NOMO-1 (cell line): ENCODE results near the gene TLCD4.
"Not testable (repeated sequence)": the region's sequence is repeated elsewhere in the genome, so short reads cannot be mapped to it uniquely, and the experiment has no call there.

Experiments
- DNase-seq, 2 experiments: peaks; one replicate each; lab custom pipeline; 2025; ENCODE audit not compliant: unreplicated experiment in 2 of 2; lab: John Stamatoyannopoulos, UW

The TLCD4 gene, protein sequence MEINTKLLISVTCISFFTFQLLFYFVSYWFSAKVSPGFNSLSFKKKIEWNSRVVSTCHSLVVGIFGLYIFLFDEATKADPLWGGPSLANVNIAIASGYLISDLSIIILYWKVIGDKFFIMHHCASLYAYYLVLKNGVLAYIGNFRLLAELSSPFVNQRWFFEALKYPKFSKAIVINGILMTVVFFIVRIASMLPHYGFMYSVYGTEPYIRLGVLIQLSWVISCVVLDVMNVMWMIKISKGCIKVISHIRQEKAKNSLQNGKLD

GRCh38 chr1:95117207-95118066 is at the start of gene TLCD4:
TSS of gene TLCD4 (plus strand) at chr1:95117355. CDS start at chr1:95143902, 26,547 bp downstream.
- no peak for DNase-seq

DNA sequence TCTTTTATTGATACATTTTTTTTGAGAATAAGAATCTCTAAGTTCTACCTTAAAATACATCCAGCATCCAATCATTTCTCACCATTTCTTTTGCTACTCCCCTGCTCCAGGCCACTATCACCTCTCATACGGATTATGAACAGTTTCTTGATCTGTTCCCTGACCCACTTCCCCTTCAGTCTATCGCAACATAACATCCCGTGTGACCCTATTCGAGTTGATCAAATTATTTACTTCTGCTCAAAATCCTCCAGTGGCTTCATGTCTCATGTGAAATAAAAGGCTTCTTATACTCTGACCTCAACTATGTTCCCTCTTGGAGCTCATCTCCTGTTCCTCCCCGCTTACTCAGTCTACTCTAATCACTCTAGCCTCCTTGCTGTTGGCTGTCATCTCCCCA is 49.6 kb upstream of the TLCD4 start:
- no peak for DNase-seq

DNA sequence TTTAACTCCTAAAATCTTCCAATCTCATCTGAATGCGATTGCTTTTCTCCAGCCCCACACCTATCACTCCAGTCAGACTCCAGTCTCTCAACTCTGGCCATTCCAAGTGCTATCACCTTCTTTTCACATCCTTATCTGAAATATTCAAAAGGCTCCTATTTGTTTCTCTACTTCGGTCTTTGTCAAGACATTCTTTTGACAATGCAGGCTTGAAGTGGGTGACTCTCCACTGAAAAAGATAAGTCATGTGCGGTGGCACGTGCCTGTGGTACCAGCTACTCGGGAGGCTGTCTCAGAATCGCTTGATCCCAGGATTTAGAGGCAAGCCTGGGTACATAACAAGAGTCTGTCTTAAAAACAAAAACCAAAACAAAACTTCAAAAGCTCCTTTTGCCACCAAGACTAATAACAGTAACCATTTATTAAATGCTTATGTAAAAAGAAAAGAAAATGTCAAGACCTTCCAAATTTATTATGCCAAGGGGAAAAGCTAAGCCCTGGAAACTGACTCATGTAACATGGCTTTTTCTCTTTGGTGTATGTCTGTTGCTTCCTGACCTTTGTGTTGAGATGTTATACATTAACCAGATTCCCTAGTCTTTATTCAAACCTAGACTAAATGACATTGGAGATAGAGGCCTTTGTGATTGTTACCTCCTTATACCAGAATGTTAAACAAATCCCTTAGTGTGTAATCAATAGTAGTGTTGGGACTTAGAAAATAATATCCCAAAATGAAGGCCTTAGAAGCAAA is 48.0 kb upstream of the TLCD4 start:
- no peak for DNase-seq

DNA sequence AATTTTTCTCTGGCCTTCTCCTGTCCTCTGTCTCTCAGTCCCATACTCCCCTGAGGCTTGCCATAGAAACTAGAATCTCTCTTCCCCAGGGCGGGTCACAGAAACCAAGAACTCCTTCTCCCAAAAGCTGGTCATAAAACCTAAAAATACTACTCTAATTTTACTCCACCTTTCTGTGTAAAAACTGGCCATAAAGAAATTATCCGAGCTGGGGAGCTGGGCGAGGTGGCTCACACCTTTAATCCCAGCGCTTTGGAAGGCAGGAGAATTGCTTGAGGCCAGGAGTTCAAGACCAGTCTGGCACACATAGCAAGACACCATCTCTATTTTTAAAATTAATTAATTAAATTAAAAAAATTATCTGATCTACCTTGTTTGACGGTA is 47.5 kb upstream of the TLCD4 start:
- DNase-seq, result no peak

DNA sequence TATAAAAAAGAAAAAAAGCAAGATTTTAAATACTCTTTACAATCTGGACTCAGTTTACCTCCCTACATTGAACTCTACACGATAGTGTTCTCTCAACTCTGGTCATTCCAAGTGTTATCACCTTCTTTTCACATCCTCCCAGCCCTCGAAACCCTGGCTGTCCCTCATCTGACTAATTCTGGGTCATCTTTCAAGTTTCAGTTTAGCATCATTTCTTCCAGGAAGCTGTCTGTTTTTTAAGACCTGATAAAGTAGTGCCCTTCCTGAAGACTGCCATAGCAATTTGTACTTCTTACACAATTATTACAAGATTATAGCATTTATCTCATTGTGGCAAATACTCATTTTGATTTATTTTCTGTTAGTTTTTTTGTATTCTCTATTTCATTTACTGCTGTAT is 45.6 kb upstream of the TLCD4 start:
- no peak for DNase-seq

GRCh38 chr1:95072117-95072516 is 45.0 kb upstream of the TLCD4 start:
- no peak for DNase-seq

- DNase-seq, result peak; percentile 87 to 90
Measured at GRCh38 chr1:95072532-95073419, 44.4 kb upstream of the TLCD4 start, which contains the start of gene ALG14. TSS of gene ALG14 (minus strand) at chr1:95072951. CDS start at chr1:95072898, 53 bp downstream.

- DNase-seq, result no peak
Measured at GRCh38 chr1:95073446-95073845, 43.7 kb upstream of the TLCD4 start.

- no peak for DNase-seq
Measured at GRCh38 chr1:95076034-95076433, 41.1 kb upstream of the TLCD4 start.

DNA sequence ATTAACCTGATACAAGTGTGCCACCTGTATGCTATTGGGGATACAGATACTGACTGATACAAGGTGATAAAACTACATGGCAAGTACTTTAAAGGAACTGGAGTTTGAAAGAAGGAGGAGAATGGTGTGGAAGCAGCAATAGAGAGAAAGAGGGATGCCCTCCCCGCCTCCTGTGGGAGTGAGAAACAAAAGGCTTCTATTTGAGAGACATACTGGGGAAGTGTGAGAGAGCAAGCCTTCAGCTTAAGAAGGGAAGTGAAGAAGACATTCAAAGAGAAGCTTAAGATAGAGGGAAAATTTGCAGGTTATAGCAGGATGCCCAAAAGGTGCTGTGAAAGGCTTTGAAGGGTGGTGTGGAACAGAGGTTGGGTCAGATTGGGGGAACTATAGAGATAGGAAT is 36.7 kb upstream of the TLCD4 start:
- no peak for DNase-seq

DNA sequence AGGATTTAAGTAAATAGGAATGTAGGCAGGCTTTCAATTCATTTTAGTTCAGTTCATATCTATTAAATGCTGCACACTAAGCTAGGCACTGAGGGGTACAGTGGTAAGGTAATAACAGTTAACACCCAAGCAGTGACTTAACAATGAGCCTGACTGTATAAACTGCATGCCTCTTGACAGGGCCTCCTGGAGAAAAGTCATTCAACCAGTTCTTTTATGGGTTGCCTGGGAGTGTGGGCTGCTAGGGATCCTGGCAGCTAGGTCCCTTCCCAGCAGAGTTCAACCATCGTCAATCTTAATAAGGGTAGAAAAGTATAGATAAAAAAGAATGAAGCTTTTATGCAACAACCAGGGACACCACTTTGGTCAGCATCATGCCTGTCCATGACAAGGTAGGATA is 36.3 kb upstream of the TLCD4 start:
- DNase-seq, result no peak

- peak in 1 of 2 experiments; percentile 13 for DNase-seq
Measured at GRCh38 chr1:95084317-95085176, 32.6 kb upstream of the TLCD4 start.

DNA sequence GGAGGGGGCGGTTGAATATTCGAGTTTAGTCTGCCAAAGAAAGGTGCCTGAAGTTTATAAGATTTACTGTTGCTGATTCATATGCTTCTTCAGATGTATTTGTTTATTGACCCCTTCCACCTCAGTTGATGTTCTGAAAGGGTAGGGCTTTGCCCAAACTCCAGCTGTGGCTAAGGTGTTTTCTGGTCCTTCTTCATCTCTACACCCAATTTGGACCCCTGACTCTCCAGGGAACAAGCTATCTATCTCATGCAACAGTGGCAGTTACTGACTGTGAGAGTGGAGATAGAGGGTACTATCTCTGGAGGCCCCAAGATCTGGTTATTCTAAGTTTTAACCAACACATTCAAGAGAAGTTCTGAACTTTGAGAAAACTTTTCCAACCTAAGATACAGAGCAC is 31.8 kb upstream of the TLCD4 start:
- no peak for DNase-seq

GRCh38 chr1:95086949-95087533 is 30.1 kb upstream of the TLCD4 start:
- peak in 1 of 2 experiments; percentile 21 for DNase-seq

DNA sequence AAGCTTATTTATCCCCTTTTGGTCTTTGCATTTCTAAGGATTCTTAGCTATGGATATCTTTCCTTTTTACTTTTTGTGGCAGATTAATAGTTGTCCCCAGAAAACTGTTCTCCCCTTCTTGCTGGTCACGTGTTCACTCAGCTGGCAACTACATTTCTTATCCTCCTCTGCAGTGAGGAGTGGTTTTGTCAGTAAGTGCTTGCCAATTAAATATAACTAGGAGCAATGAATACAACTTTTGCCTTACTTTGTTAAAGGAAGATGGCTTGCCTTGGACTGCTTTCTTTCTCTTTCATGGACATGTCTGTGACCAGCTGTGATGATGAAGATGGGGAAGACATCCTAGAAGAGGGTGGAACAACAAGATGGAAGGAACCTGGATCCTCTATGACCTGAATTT is 28.9 kb upstream of the TLCD4 start:
- DNase-seq, result no peak

DNA sequence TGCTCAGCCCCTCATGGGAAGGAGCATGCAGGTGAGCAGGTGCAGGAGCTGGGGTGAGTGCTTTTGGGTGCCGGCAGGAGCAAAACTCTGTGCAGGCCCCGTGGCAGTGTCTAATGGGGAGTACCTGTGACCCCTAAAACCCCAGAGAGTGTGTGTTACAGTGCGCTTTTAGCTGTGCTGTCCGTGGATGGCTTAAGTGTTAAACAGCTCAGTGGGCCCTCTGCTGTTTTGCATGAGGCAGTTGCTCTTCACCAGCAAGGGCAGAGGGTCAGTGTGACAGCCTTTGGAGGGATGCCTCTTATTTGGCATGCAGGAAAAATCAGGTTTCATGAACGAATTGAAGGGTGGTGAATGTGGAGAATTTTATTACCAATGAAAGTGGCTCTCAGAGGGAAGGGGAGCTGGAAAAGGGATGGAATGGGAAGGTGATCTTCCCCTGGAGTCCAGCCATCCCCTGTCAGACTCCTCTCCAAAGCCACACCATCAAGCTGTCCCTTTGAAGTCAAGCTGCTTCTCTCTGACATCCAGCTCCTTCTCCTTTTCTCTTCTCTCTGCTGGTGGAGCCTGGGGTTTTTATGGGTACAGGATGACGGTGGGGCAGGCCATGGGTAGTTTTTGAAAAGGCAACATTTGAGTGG is 27.4 kb upstream of the TLCD4 start:
- no peak for DNase-seq

DNA sequence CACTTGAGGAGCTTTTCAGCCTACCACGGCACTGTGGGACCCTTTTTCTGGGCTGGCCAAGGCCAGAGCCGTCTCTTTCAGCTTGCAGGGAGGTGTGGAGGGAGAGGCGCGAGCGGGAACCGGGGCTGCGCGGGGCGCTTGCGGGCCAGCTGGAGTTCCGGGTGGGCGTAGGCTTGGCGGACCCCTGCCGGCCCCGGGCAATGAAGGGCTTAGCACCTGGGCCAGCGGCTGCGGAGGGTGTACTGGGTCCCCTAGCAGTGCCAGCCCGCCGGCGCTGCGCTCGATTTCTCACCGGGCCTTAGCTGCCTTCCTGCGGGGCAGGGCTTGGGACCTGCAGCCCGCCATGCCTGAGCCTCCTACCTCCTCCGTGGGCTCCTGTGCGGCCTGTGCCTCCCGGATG is 25.9 kb upstream of the TLCD4 start:
- not testable (repeated sequence) for DNase-seq

DNA sequence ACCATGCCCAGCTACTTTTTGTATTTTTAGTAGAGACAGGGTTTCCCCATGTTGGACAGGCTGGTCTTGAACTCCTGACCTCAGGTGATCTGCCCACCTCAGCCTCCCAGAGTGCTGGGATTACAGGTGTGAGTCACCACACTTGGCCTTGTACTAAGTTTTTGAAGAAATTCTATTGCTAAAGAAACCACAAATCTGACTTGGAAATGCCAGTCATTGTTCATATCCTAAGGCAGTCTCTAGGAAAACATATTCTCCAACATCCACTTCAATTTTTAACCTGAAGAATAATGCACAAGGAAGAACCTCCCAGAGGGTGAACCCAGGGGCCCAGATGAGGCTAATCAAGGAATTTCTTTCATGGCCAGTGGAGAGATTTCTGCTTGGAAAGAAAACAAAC is 24.3 kb upstream of the TLCD4 start:
- DNase-seq, result not testable (repeated sequence)

GRCh38 chr1:95093296-95093695 is 23.9 kb upstream of the TLCD4 start:
- no peak for DNase-seq
